Suprapubic skin (tissue), 4 donors: ENCODE results near the gene KCNN1. TPM values are rescaled to one million over a fixed set of nuclear protein-coding genes. Genes with fewer than 3 reads are reported as not detected.
"Not testable (repeated sequence)": the region's sequence is repeated elsewhere in the genome, so short reads cannot be mapped to it uniquely, and the experiment has no call there.

Source experiments
- DNase-seq, 2 donors: peaks; one replicate each; pipeline ENCODE4 v3.0.0-alpha.2; 2019; ENCODE audit warnings: low spot score in 2 of 2
- H3K27ac ChIP-seq: fragments of 200-600 bp; sonication (generic); one replicate; pipeline ENCODE4 v1.5.1; 2019
- H3K27me3 ChIP-seq: fragments of 200-600 bp; sonication (generic); one replicate; pipeline ENCODE4 v1.5.1; 2019
- H3K36me3 ChIP-seq: fragments of 200-600 bp; sonication (generic); one replicate; pipeline ENCODE4 v1.5.1; 2019
- H3K4me1 ChIP-seq: fragments of 200-600 bp; sonication (generic); one replicate; pipeline ENCODE4 v1.5.1; 2019
- H3K4me3 ChIP-seq: fragments of 200-600 bp; sonication (generic); one replicate; pipeline ENCODE4 v1.5.1; 2019; ENCODE audit warnings: mild to moderate bottlenecking
- H3K9me3 ChIP-seq: fragments of 200-600 bp; sonication (generic); one replicate; pipeline ENCODE4 v1.5.1; 2019
- CTCF ChIP-seq, 2 donors: fragments of 200-600 bp in 1 of 2; fragments of 450-650 bp in 1 of 2; sonication (generic) in 1 of 2; IDR thresholded peaks; one replicate each; pipeline ENCODE4 v1.5.1; 2016 to 2019; ENCODE audit warnings: antibody characterized with exemption in 2 of 2, mild to moderate bottlenecking in 1 of 2, moderate library complexity in 1 of 2
- EP300 ChIP-seq: sonication (generic); formaldehyde crosslinking; IDR thresholded peaks from one replicate; pipeline ENCODE4 v1.6.1; 2017; ENCODE audit warnings: antibody characterized with exemption
- POLR2A ChIP-seq, 2 donors: fragments of 450-650 bp; IDR thresholded peaks; one replicate each; pipeline ENCODE4 v1.6.1; 2017; ENCODE audit warnings: antibody characterized with exemption in 2 of 2, mild to moderate bottlenecking in 2 of 2, moderate library complexity in 2 of 2
- POLR2AphosphoS5 ChIP-seq, 3 donors: sonication (generic); formaldehyde crosslinking; IDR thresholded peaks; one replicate each; pipeline ENCODE4 v1.6.1; 2017; ENCODE audit warnings: antibody characterized with exemption in 3 of 3
- WGBS: methylation state at CpG from one replicate; pipeline ENCODE4 v1.1.5; 2018; 5-methylcytosine and 5-hydroxymethylcytosine counted together
- total RNA-seq, 4 donors: library from RNA; depleted of rRNA; stranded (reverse); fragments of >200 nt; gene quantifications; one replicate each; pipeline ENCODE4 v1.1.0, GENCODE V29; 2016

The KCNN1 gene
- total RNA-seq, 4 donors from 2014 or later, result 0.26 to 0.51 TPM; not detected in 2

- Histone ChIP-seq H3K4me1 (no peaks in the 10 kb centered on the region), H3K36me3 (no peaks in the 10 kb centered on the region), H3K27me3 (no peaks in the 10 kb centered on the region), H3K4me3 (no peak overlapping the region), H3K27ac (no peak overlapping the region), H3K9me3 (no peaks in the 10 kb centered on the region)
- DNase-seq, result no peak
- TF ChIP-seq EP300, result no peak
- TF ChIP-seq POLR2AphosphoS5 (IDR thresholded peaks at IDR 0.05), result no peak
- TF ChIP-seq POLR2A (IDR thresholded peaks at IDR 0.05), result no peak
- TF ChIP-seq CTCF (IDR thresholded peaks at IDR 0.05), result no peak
- 75% methylated on average over 4 of the region's 4 CpGs for WGBS
Measured at GRCh38 chr19:17977021-17977420, 10.1 kb downstream of the KCNN1 start.

- 80% methylated on average over 7 of the region's 7 CpGs for WGBS
- Histone ChIP-seq H3K27ac (no peak overlapping the region), H3K4me1 (no peaks in the 10 kb centered on the region), H3K36me3 (no peaks in the 10 kb centered on the region), H3K27me3 (no peaks in the 10 kb centered on the region), H3K9me3 (no peaks in the 10 kb centered on the region), H3K4me3 (no peak overlapping the region)
- TF ChIP-seq POLR2A (IDR thresholded peaks at IDR 0.05) (no peak), POLR2AphosphoS5 (IDR thresholded peaks at IDR 0.05) (no peak), CTCF (IDR thresholded peaks at IDR 0.05) (no peak), EP300 (no peak)
- DNase-seq, result no peak
Measured at GRCh38 chr19:17977488-17977887, 10.6 kb downstream of the KCNN1 start.

GRCh38 chr19:17981611-17982010, 14.7 kb downstream of the KCNN1 start:
- no peak for TF ChIP-seq EP300
- no peak for TF ChIP-seq CTCF (IDR thresholded peaks at IDR 0.05)
- TF ChIP-seq POLR2A (IDR thresholded peaks at IDR 0.05), result no peak
- TF ChIP-seq POLR2AphosphoS5 (IDR thresholded peaks at IDR 0.05), result no peak
- 93% methylated on average over 38 of the region's 38 CpGs for WGBS
- no peak overlapping the region for H3K4me3 ChIP-seq
- DNase-seq, result no peak
- H3K27ac ChIP-seq, result no peak overlapping the region
- H3K9me3 ChIP-seq, result no peaks in the 10 kb centered on the region
- no peaks in the 10 kb centered on the region for H3K4me1 ChIP-seq
- no peaks in the 10 kb centered on the region for H3K36me3 ChIP-seq
- peaks cover 3% of the 10 kb centered on the region for H3K27me3 ChIP-seq

- H3K4me1 ChIP-seq, result no peaks in the 10 kb centered on the region
- WGBS, result 85% methylated on average over 18 of the region's 22 CpGs
- TF ChIP-seq POLR2AphosphoS5 (IDR thresholded peaks at IDR 0.05) (no peak), EP300 (no peak), POLR2A (IDR thresholded peaks at IDR 0.05) (no peak), CTCF (IDR thresholded peaks at IDR 0.05) (no peak)
Measured at GRCh38 chr19:17982430-17982829, 15.5 kb downstream of the KCNN1 start.

GRCh38 chr19:17985037-17985818, 18.3 kb downstream of the KCNN1 start:
- H3K27me3 ChIP-seq, result peaks cover 3% of the 10 kb centered on the region
- H3K9me3 ChIP-seq, result no peaks in the 10 kb centered on the region
- no peaks in the 10 kb centered on the region for H3K36me3 ChIP-seq
- no peak for DNase-seq
- TF ChIP-seq POLR2A (IDR thresholded peaks at IDR 0.05), result no peak
- TF ChIP-seq EP300, result no peak
- no peak for TF ChIP-seq POLR2AphosphoS5 (IDR thresholded peaks at IDR 0.05)
- TF ChIP-seq CTCF (IDR thresholded peaks at IDR 0.05), result no peak
- no peaks in the 10 kb centered on the region for H3K4me1 ChIP-seq
- 69% methylated on average over 16 of the region's 17 CpGs for WGBS
- no peak overlapping the region for H3K4me3 ChIP-seq
- no peak overlapping the region for H3K27ac ChIP-seq

More at GRCh38 chr19:17982430-17982829, 15.5 kb downstream of the KCNN1 start:
- DNase-seq, result no peak
- H3K27me3 ChIP-seq, result peaks cover 3% of the 10 kb centered on the region
- H3K9me3 ChIP-seq, result no peaks in the 10 kb centered on the region
- no peaks in the 10 kb centered on the region for H3K36me3 ChIP-seq
- H3K4me3 ChIP-seq, result no peak overlapping the region
- H3K27ac ChIP-seq, result no peak overlapping the region

GRCh38 chr19:17986569-17986968, 19.7 kb downstream of the KCNN1 start:
- H3K9me3 ChIP-seq, H3K4me1 ChIP-seq, DNase-seq, H3K4me3 ChIP-seq, H3K27ac ChIP-seq, H3K36me3 ChIP-seq, H3K27me3 ChIP-seq: not testable (repeated sequence)
- WGBS, result 89% methylated on average over 8 of the region's 8 CpGs
